Parathyroid adenoma (tissue), 2 donors: ENCODE data around the gene GLB1L3.

Source experiments
- H2AFZ ChIP-seq: fragments of 300-600 bp; sonication (generic); one replicate; pipeline ENCODE4 v1.7.0; 2017; ENCODE audit warnings: antibody characterized with exemption, mild to moderate bottlenecking
- H3K27ac ChIP-seq: fragments of 300-600 bp; sonication (generic); one replicate; pipeline ENCODE4 v1.7.0; 2017
- H3K27me3 ChIP-seq: fragments of 300-600 bp; sonication (generic); one replicate; pipeline ENCODE4 v1.7.0; 2017; ENCODE audit warnings: low read length; ENCODE audit not compliant: control insufficient read depth, insufficient read depth
- H3K36me3 ChIP-seq: fragments of 300-600 bp; sonication (generic); one replicate; pipeline ENCODE4 v1.7.0; 2017; ENCODE audit warnings: low read length; ENCODE audit not compliant: control insufficient read depth, insufficient read depth
- H3K4me1 ChIP-seq: fragments of 300-600 bp; sonication (generic); one replicate; pipeline ENCODE4 v1.7.0; 2017; ENCODE audit warnings: control low read depth
- H3K4me2 ChIP-seq: fragments of 300-600 bp; sonication (generic); one replicate; pipeline ENCODE4 v1.7.0; 2017; ENCODE audit warnings: low read length
- H3K4me3 ChIP-seq: fragments of 300-600 bp; sonication (generic); one replicate; pipeline ENCODE4 v1.7.0; 2017; ENCODE audit warnings: low read depth, low read length
- H3K79me2 ChIP-seq: fragments of 300-600 bp; sonication (generic); one replicate; pipeline ENCODE4 v1.7.0; 2017; ENCODE audit warnings: control low read depth
- H3K9ac ChIP-seq: fragments of 300-600 bp; sonication (generic); one replicate; pipeline ENCODE4 v1.7.0; 2017; ENCODE audit warnings: mild to moderate bottlenecking
- H3K9me3 ChIP-seq: fragments of 300-600 bp; sonication (generic); one replicate; pipeline ENCODE4 v1.7.0; 2017; ENCODE audit warnings: low read length; ENCODE audit not compliant: control insufficient read depth
- CTCF ChIP-seq: fragments of 300-600 bp; sonication (generic); IDR thresholded peaks from one replicate; pipeline ENCODE4 v1.7.0; 2017; ENCODE audit warnings: antibody characterized with exemption, mild to moderate bottlenecking
- donor health status: primary hyperparathyroidism.

GLB1L3 gene

GRCh38 chr11:134230339-134230738 lies 45.8 kb upstream of the GLB1L3 start:
- Histone ChIP-seq H3K27me3 (no peaks in the 10 kb centered on the region), H2AFZ (no peak overlapping the region), H3K79me2 (peaks cover 30% of the 10 kb centered on the region), H3K27ac (no peak overlapping the region), H3K4me1 (peaks cover 21% of the 10 kb centered on the region), H3K4me2 (no peak overlapping the region), H3K9me3 (no peaks in the 10 kb centered on the region), H3K9ac (no peak overlapping the region), H3K36me3 (no peaks in the 10 kb centered on the region), H3K4me3 (no peak overlapping the region)
- TF ChIP-seq CTCF = no peak

DNA sequence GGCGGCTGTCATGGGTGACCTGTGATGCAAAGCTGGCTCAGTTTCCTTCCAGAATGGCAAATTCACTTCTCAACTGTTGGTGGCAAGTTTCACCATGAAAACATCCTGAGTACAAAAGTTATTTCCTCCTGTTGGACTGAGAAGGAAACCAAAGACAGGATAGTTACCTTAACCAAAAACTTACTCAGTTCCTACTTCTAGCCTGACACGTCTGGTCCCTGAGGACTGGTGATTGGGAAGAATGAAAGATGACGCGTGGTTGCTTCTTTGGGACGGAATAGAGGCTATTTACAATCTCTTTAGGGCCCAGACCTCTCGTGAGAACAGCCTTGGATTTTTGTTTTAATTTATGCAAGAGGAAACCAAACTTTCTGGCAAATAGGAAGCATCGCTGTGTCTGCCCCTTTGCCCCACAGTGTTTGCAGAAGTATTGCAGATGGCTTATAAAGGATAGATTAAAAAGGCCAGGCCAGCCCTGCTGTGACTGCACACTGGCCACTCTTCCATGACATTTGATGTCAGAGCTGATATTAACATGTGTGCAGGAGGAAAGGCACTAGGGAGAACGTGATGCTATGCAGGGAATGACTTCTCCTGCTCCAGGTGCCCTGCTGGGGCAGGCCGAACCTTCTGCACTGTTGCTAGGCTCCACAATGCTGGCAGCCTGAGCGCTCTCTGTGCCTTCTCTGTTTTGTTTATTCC lies 44.1 kb upstream of the GLB1L3 start:
- Histone ChIP-seq H3K4me3 (no peak overlapping the region), H3K9me3 (no peaks in the 10 kb centered on the region), H3K27ac (peak overlapping the region; percentile 75)

GRCh38 chr11:134233729-134234179 lies 42.4 kb upstream of the GLB1L3 start:
- Histone ChIP-seq H2AFZ (no peak overlapping the region), H3K36me3 (no peaks in the 10 kb centered on the region), H3K9ac (no peak overlapping the region), H3K4me1 (peaks cover 31% of the 10 kb centered on the region), H3K9me3 (no peaks in the 10 kb centered on the region), H3K79me2 (peaks cover 5% of the 10 kb centered on the region), H3K27me3 (no peaks in the 10 kb centered on the region), H3K27ac (no peak overlapping the region), H3K4me3 (no peak overlapping the region), H3K4me2 (no peak overlapping the region)
- no peak for TF ChIP-seq CTCF

More for the DNA sequence above, 44.1 kb upstream of the GLB1L3 start:
- Histone ChIP-seq H3K4me2 (no peak overlapping the region), H3K9ac (no peak overlapping the region), H3K27me3 (no peaks in the 10 kb centered on the region), H3K4me1 (peaks cover 22% of the 10 kb centered on the region), H3K79me2 (peaks cover 15% of the 10 kb centered on the region), H3K36me3 (no peaks in the 10 kb centered on the region), H2AFZ (no peak overlapping the region)
- TF ChIP-seq CTCF = no peak

GRCh38 chr11:134235399-134235798 lies 40.8 kb upstream of the GLB1L3 start:
- H3K79me2 ChIP-seq = no peaks in the 10 kb centered on the region
- H2AFZ ChIP-seq = no peak overlapping the region
- peak overlapping the region; percentile 49 for H3K27ac ChIP-seq
- no peak overlapping the region for H3K4me3 ChIP-seq
- H3K9me3 ChIP-seq = no peaks in the 10 kb centered on the region
- peaks cover 31% of the 10 kb centered on the region for H3K4me1 ChIP-seq
- H3K4me2 ChIP-seq = peak overlapping the region; percentile 17
- H3K27me3 ChIP-seq = no peaks in the 10 kb centered on the region
- TF ChIP-seq CTCF = no peak
- H3K36me3 ChIP-seq = no peaks in the 10 kb centered on the region
- H3K9ac ChIP-seq = no peak overlapping the region
